ENCODE results near the gene PARD3B. TPM values are rescaled to one million over a fixed set of nuclear protein-coding genes. Genes with fewer than 3 reads are reported as not detected.

PARD3B gene
- total RNA-seq, 6 experiments from 2014 or later: 5.3 to 11.2 (median 8.3) TPM

GRCh38 chr2:205627085-205627484 lies 1081.8 kb downstream of the PARD3B start:
- intact Hi-C loops (cut with DNase I): no loop called here
- Histone ChIP-seq H3K36me3 (no peaks in the 10 kb centered on the region), H3K27me3 (no peaks in the 10 kb centered on the region), H3K4me3 (no peak overlapping the region), H3K27ac (no peak overlapping the region), H3K9me3 (no peaks in the 10 kb centered on the region), H3K4me1 (no peaks in the 10 kb centered on the region)
- ATAC-seq (no peak), DNase-seq (no peak)
- no peak for TF ChIP-seq POLR2A (IDR thresholded peaks at IDR 0.05)
- no peak for TF ChIP-seq CTCF (IDR thresholded peaks at IDR 0.05)
- 50% methylated on average over 1 of the region's 1 CpG for WGBS (ENCODE audit: insufficient coverage, low coverage, low lambda C conversion rate, missing lambda C conversion rate)

GRCh38 chr2:205628422-205628821 lies 1083.1 kb downstream of the PARD3B start:
- TF ChIP-seq CTCF (IDR thresholded peaks at IDR 0.05): no peak
- no peak for TF ChIP-seq POLR2A (IDR thresholded peaks at IDR 0.05)
- Histone ChIP-seq H3K36me3 (no peaks in the 10 kb centered on the region), H3K4me3 (no peak overlapping the region), H3K27ac (no peak overlapping the region), H3K27me3 (no peaks in the 10 kb centered on the region), H3K9me3 (no peaks in the 10 kb centered on the region), H3K4me1 (no peaks in the 10 kb centered on the region)
- WGBS (ENCODE audit: insufficient coverage, low coverage, low lambda C conversion rate, missing lambda C conversion rate): 79% methylated on average over 3 of the region's 3 CpGs
- intact Hi-C loops (cut with DNase I): no loop called here
- DNase-seq (no peak), ATAC-seq (no peak)

- Histone ChIP-seq H3K36me3 (no peaks in the 10 kb centered on the region), H3K9me3 (no peaks in the 10 kb centered on the region), H3K27me3 (no peaks in the 10 kb centered on the region), H3K4me3 (no peak overlapping the region), H3K4me1 (no peaks in the 10 kb centered on the region), H3K27ac (no peak overlapping the region)
- WGBS (ENCODE audit: insufficient coverage, low coverage, low lambda C conversion rate, missing lambda C conversion rate): 72% methylated on average over 9 of the region's 10 CpGs
- intact Hi-C loops (cut with DNase I): no loop called here
- TF ChIP-seq CTCF (IDR thresholded peaks at IDR 0.05) (no peak), POLR2A (IDR thresholded peaks at IDR 0.05) (no peak)
- DNase-seq (no peak), ATAC-seq (no peak)
Observed at GRCh38 chr2:205629091-205629776, 1084.0 kb downstream of the PARD3B start.

- intact Hi-C loops (cut with DNase I): no loop called here
- no peaks in the 10 kb centered on the region for H3K9me3 ChIP-seq
- no peaks in the 10 kb centered on the region for H3K4me1 ChIP-seq
- no peak overlapping the region for H3K4me3 ChIP-seq
- no peaks in the 10 kb centered on the region for H3K27me3 ChIP-seq
- no peak overlapping the region for H3K27ac ChIP-seq
- no peaks in the 10 kb centered on the region for H3K36me3 ChIP-seq
- DNase-seq: no peak
- WGBS (ENCODE audit: insufficient coverage, low coverage, low lambda C conversion rate, missing lambda C conversion rate): 38% methylated on average over 1 of the region's 1 CpG
- ATAC-seq: no peak
- no peak for TF ChIP-seq CTCF (IDR thresholded peaks at IDR 0.05)
- no peak for TF ChIP-seq POLR2A (IDR thresholded peaks at IDR 0.05)
Observed at GRCh38 chr2:205633994-205634393, 1088.7 kb downstream of the PARD3B start.
